ENCODE results near the gene TET3. TPM values are rescaled to one million over a fixed set of nuclear protein-coding genes. Genes with fewer than 3 reads are reported as not detected.

The TET3 gene
- total RNA-seq, 4 donors from 2014 or later, result 8.6 to 17.8 (median 11.4) TPM

DNA sequence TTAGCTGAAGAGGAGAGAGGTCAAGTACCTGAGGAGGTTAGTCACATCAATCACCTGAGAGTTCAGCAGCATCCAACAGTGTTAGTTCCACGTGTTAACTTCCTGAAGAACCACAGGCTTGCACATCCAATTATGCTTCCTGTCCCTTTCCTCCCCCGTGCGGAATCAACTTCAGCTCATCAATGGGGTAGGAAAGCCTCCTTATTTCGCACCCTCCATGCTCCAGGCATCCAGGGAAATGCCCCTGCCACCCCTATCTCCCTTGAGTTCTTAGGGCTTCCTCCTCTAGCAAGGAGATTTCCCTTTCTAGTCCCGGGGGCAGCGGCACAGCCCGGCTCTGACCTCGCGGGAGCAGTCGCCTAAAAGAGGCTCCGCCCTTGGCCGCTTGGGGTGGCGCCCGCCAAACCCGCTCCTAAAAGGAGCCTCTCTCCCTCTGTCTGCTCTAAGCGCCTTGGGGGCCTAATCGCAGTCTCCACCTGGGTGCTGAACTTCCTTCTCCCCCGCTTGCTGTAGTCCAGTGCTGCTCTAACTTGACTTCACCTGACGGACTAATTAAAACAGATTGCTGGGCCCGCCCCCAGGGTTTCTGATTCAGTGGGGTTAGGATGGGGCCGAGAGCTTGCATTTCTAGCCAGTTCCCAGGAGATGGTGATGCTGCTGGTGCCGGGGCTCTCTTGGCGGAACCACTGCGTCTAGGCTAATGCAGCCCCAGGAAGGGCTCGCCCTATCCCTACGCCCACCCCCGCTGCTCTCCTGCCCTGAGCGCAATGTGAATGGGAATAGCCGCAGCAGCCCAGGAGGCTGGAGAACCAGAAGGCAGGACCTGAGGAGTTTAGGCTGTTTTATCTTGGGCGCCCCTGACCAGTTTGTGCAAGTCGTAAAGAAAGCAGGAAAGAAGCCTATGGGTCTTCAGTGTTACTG, 3.4 kb upstream of the TET3 start:
- ATAC-seq (ENCODE audit: low FRiP score) (peak; percentile 11), DNase-seq (ENCODE audit: low spot score) (no peak)
- TF ChIP-seq, protein P1, sequence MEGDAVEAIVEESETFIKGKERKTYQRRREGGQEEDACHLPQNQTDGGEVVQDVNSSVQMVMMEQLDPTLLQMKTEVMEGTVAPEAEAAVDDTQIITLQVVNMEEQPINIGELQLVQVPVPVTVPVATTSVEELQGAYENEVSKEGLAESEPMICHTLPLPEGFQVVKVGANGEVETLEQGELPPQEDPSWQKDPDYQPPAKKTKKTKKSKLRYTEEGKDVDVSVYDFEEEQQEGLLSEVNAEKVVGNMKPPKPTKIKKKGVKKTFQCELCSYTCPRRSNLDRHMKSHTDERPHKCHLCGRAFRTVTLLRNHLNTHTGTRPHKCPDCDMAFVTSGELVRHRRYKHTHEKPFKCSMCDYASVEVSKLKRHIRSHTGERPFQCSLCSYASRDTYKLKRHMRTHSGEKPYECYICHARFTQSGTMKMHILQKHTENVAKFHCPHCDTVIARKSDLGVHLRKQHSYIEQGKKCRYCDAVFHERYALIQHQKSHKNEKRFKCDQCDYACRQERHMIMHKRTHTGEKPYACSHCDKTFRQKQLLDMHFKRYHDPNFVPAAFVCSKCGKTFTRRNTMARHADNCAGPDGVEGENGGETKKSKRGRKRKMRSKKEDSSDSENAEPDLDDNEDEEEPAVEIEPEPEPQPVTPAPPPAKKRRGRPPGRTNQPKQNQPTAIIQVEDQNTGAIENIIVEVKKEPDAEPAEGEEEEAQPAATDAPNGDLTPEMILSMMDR (IDR thresholded peaks at IDR 0.05), result no peak

- TF ChIP-seq, protein P1 (IDR thresholded peaks at IDR 0.05), result no peak
- ATAC-seq (ENCODE audit: low FRiP score) (peak; percentile 76), DNase-seq (ENCODE audit: low spot score) (no peak)
Measured at GRCh38 chr2:73982140-73982617, 2.5 kb upstream of the TET3 start.

DNA sequence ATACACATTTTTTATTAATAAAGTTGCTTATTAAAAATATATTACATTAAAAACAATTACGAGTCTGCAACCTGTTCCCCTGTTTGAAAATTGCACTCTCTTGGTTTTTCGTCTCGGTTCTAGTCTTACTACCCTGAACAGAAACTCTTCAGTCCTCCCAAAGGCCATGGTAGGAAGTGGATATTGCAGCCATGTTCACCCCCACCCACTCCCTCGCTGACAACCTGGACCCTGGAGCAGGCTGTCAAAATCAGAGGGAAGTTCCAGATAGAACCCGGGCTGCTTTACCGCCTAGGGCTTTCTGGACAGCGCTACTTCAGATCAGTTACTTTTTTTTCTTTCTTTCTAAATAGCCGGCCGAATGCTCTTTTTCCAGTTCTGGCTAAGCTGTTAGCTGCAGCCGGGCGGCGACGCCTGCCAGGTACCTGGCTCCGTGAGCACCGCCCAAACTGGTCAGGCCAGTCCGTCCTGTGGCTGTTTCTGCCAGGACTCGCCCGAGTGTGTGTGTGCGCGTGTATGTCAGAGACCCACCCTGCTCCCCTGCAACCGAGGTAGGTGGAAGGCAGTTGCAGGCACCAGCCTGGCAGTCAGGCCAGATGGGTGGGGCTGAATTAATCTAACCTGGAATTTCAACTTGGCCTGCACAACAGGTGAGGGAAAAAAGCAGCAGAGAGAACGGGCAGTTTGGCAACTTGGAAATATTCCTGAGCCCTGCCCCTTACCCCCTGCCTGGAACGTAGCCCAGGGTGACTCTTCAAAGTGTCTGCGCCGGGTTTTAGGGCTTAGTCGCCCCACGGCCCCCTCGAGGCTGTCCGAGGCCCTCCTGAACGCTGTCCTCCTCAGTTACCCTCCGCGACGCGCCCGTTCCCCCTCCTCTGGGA, 1.1 kb upstream of the TET3 start:
- peak; percentile 31 for ATAC-seq (ENCODE audit: low FRiP score)
- TF ChIP-seq, protein P1 (IDR thresholded peaks at IDR 0.05), result no peak
- no peak for DNase-seq (ENCODE audit: low spot score)

DNA sequence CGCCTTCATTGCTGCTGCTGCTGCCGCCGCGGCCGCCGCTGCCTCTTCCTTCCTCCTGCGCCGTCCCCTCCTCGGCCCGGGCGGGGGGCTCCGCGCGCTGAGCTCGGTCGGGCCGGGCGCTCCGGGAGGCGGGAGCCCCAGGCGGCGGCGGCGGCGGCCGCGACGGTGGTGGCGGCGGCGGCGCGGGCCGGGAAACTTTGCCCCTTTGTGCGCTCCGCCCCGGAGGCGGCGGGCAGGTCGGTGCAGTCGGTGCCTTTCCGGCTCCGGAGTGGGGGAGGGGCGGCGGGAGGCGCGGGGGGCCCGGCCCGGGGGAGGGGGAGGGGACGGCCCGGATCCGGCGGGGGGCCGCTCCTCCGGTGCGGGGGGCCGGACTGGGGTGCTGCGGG, 205 bp downstream of the TET3 start:
- no peak for DNase-seq (ENCODE audit: low spot score)
- ATAC-seq (ENCODE audit: low FRiP score), result no peak
- TF ChIP-seq, protein P1 (IDR thresholded peaks at IDR 0.05), result no peak

- DNase-seq (ENCODE audit: low spot score) (no peak), ATAC-seq (ENCODE audit: low FRiP score) (peak; percentile 13)
- TF ChIP-seq, protein P1 (IDR thresholded peaks at IDR 0.05), result no peak
Measured at GRCh38 chr2:73985308-73986084, 786 bp downstream of the TET3 start.

DNA sequence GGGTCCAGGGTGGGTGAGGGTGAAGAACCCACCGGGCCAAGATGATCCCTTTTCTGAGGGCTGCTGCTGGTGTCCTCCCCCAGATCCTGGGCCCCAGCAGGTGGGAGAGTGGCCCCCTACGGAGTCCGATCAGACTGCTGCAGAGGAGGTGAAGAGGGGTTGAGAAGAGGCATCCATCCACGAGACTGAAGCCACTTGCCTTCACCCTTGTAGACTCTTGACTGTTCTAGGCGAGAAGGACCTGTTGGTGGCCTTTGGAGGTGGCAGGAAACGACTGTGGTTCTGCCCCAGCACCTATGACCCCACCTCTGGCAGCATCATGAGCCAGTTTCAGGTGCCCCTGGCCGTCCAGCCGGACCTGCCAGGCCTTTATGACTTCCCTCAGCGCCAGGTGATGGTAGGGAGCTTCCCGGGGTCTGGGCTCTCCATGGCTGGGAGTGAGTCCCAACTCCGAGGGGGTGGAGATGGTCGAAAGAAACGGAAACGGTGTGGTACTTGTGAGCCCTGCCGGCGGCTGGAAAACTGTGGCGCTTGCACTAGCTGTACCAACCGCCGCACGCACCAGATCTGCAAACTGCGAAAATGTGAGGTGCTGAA, 1.5 kb downstream of the TET3 start:
- TF ChIP-seq, protein P1 (IDR thresholded peaks at IDR 0.05), result no peak
- no peak for ATAC-seq (ENCODE audit: low FRiP score)
- DNase-seq (ENCODE audit: low spot score), result no peak
